Measurements from ENCODE around the gene XCL1. TPM values are rescaled to one million over a fixed set of nuclear protein-coding genes. Genes with fewer than 3 reads are reported as not detected.

XCL1 gene
- total and polyA plus RNA-seq, 2 experiments from 2014 or later: 0.24 TPM; not detected in 1

- Histone ChIP-seq H3K4me2 (no peak overlapping the region), H3F3A (replicated peaks; ENCODE audit: low read depth) (no peaks in the 10 kb centered on the region), H3K27ac (ENCODE audit: low read depth) (no peak overlapping the region), H3K9me2 (ENCODE audit: insufficient read depth) (peaks cover 6% of the 10 kb centered on the region), H3K79me2 (replicated peaks; ENCODE audit: insufficient read depth) (no peaks in the 10 kb centered on the region), H4K20me1 (replicated peaks; ENCODE audit: insufficient read depth) (no peaks in the 10 kb centered on the region), H3K4me3 (no peak overlapping the region), H3K4me1 (ENCODE audit: insufficient read depth) (no peaks in the 10 kb centered on the region), H2AFZ (no peak overlapping the region), H3K36me3 (ENCODE audit: insufficient read depth) (no peaks in the 10 kb centered on the region), H3K27me3 (ENCODE audit: insufficient read depth) (no peaks in the 10 kb centered on the region)
- H3K27me3 Mint-ChIP-seq (ENCODE audit: insufficient read depth, low read depth, poor library complexity): no peaks in the 10 kb centered on the region
- TF ChIP-seq ZNF462 (CRISPR knock-in tag; IDR thresholded peaks at IDR 0.05) (no peak), CREB1 (CRISPR knock-in tag; IDR thresholded peaks at IDR 0.05; ENCODE audit: low read depth) (no peak), POLR2AphosphoS5 (IDR thresholded peaks at IDR 0.05; ENCODE audit: low read depth) (no peak), ETS1 (IDR thresholded peaks at IDR 0.05) (no peak), REST (IDR thresholded peaks at IDR 0.05; ENCODE audit: unreplicated experiment) (no peak), EZH2phosphoT487 (IDR thresholded peaks at IDR 0.05; ENCODE audit: unreplicated experiment) (no peak), NANOG (IDR thresholded peaks at IDR 0.05; ENCODE audit: borderline replicate concordance) (no peak), EZH2 (IDR thresholded peaks at IDR 0.05; ENCODE audit: low read depth, unreplicated experiment) (no peak), CTCF (conservative IDR thresholded peaks at IDR 0.05; ENCODE audit: low read depth in 2 of 2) (no peak), ZNF114 (CRISPR knock-in tag; IDR thresholded peaks at IDR 0.05) (no peak), STAT1 (IDR thresholded peaks at IDR 0.05; ENCODE audit: unreplicated experiment) (no peak), JUNB (IDR thresholded peaks at IDR 0.05; ENCODE audit: unreplicated experiment) (no peak), ZNF331 (CRISPR knock-in tag; IDR thresholded peaks at IDR 0.05; ENCODE audit: low read depth) (no peak)
- no peak overlapping the region for H3K4me3 Mint-ChIP-seq
- H3K4me1 Mint-ChIP-seq: peaks cover 4% of the 10 kb centered on the region; the same call in 2 of the 3 replicates
- no peak overlapping the region for H3K27ac Mint-ChIP-seq
- ATAC-seq (no peak), DNase-seq (ENCODE audit: low spot score) (no peak)
- H3K36me3 Mint-ChIP-seq (ENCODE audit: low read depth): no peaks in the 10 kb centered on the region
- no peaks in the 10 kb centered on the region for H3K9me3 Mint-ChIP-seq
These were observed 19.8 kb upstream of the XCL1 start for GRCh38 chr1:168556647-168557046.

Data from GM23338 (cell line).